Measurements from ENCODE around the gene WNT10A.

WNT10A gene

DNA sequence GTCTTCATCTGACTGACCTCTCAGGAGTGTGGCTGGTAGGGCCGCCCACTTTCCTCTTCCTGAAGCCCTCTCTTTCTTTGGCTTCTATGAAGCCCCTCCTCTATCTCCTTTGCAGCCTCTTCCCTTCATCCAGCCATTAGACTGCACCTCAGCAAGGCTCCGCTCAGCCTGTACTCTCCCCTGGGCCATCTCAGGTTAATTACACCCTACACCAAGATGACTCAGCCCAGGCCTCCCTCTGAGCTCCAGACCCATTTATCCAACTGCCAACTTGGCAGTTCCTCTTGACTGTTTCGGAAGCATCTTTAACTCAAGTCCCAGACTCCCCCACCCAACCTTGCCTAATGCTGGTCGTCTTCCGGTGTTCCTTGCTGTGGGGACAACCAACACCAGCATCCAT, 26.9 kb upstream of the WNT10A start:
- no peak for DNase-seq (ENCODE audit: extremely low read depth, low read depth)
- TF ChIP-seq, protein P1, sequence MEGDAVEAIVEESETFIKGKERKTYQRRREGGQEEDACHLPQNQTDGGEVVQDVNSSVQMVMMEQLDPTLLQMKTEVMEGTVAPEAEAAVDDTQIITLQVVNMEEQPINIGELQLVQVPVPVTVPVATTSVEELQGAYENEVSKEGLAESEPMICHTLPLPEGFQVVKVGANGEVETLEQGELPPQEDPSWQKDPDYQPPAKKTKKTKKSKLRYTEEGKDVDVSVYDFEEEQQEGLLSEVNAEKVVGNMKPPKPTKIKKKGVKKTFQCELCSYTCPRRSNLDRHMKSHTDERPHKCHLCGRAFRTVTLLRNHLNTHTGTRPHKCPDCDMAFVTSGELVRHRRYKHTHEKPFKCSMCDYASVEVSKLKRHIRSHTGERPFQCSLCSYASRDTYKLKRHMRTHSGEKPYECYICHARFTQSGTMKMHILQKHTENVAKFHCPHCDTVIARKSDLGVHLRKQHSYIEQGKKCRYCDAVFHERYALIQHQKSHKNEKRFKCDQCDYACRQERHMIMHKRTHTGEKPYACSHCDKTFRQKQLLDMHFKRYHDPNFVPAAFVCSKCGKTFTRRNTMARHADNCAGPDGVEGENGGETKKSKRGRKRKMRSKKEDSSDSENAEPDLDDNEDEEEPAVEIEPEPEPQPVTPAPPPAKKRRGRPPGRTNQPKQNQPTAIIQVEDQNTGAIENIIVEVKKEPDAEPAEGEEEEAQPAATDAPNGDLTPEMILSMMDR (IDR thresholded peaks at IDR 0.05; ENCODE audit: low read depth, low read length): no peak

DNA sequence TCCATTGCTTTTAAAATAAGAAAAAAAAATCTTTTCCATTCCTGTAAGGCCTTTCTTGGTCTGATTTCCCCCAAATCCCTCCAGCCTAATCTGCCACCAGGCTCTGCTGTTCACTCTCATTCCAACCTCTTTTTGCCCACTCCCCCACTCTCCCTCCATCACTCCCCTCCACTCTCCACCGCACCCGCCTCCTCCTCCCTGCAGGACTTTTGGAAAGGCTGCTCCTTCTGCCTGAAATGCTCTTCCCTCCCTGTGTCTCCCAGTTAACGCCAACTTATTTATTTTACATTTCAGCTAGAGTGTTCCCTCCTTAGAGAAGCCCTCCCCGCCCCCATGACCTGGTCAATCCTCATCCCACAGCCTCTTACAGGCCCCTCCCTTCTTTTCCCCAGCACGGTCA, 25.8 kb upstream of the WNT10A start:
- no peak for DNase-seq (ENCODE audit: extremely low read depth, low read depth)
- TF ChIP-seq, protein P1 (IDR thresholded peaks at IDR 0.05; ENCODE audit: low read depth, low read length): no peak

DNA sequence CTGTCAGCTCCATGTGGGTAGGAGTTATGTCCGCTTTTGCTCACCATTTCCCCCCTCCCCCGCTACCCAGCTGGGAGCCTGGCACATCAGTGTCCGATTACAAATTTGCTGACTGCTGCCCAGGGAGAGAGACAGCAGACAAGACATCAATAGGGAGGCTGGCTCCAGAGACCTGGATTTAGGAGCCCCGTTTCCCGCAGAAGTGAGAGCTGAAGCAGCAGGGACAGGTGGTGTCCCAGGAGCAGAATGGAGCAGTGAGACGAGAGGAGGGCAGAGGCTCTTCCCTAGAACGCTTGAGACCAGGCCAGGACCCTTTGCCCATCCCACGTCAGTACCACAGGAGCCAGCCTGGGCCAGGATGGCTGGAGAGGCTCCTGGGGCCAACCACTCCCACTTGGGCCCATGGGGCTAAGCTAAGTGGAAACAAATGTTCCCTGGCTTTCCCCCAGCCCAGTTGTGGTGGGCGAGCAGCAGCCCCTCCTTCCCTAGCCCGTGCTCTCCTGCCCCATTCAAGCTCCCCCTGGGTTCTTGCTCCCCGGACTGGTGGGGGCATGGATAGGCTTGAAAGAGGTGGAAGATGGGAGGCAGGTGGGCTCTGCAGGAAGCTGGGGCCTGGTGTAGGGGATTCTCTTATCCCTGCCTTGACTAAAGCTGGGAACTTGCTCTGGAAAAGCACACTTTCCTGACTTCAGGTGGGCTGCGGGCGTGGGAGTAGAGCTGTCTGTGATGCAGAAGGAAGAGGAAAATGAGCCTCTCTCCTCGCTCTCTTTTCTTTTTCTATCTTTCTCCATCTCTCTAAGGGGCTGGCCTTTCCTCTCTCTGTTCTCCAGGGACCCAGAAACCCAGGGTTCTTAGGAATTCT, 25.1 kb upstream of the WNT10A start:
- DNase-seq (ENCODE audit: extremely low read depth, low read depth): no peak
- TF ChIP-seq, protein P1 (IDR thresholded peaks at IDR 0.05; ENCODE audit: low read depth, low read length): no peak

DNA sequence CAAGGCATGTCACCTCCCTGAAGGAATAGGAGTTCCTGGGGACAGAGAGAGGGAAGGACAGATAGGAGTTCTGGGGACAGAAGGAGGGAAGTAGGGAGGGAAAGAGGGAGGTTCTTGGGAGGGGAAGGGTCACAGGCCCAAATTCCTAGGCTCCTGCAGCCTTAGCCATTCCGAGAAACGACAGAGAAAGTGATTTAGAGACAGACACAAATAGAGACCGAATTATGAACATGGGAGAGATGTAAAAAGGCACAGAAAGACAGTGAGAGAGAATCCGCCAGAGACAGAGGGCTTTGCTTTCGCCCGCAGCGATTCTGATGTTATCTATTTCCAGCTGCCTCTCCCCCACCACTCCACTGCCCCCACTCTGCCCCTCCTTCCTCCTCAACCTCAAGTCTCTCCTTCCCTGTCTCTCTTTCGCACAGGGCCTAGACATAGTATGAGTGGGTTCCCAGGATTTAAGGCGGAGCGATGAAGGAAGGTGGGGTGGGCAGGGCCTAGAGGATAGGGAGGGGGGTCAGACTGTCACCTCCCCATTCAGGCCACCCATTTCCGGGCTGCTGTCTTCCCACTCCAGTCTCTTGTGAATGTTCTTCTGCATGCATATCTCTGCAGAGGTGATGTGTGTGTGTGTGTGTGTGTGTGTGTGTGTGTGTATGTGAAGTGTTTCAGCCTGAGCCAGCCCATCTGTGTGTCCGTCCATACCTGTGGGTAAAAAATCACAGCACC, 24.3 kb upstream of the WNT10A start:
- no peak for DNase-seq (ENCODE audit: extremely low read depth, low read depth)
- TF ChIP-seq, protein P1 (IDR thresholded peaks at IDR 0.05; ENCODE audit: low read depth, low read length): no peak

DNA sequence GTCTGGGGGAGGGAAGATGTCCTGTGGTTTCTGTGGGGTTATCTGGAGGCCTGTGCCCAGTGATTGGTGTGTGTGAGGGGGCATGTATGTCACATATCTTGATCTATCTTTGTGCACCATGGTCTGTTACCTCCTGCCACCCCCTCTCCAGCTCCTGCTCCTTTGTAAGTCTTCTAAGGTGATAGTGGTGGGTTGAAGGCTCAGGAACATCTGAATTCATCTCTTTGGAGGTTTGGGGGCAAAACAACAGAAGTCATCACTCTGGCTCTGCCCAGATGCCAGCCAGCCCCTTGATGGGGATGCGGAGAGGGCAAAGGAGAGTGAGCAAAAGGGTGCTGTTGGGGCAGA, 23.8 kb upstream of the WNT10A start:
- TF ChIP-seq, protein P1 (IDR thresholded peaks at IDR 0.05; ENCODE audit: low read depth, low read length): no peak
- no peak for DNase-seq (ENCODE audit: extremely low read depth, low read depth)

DNA sequence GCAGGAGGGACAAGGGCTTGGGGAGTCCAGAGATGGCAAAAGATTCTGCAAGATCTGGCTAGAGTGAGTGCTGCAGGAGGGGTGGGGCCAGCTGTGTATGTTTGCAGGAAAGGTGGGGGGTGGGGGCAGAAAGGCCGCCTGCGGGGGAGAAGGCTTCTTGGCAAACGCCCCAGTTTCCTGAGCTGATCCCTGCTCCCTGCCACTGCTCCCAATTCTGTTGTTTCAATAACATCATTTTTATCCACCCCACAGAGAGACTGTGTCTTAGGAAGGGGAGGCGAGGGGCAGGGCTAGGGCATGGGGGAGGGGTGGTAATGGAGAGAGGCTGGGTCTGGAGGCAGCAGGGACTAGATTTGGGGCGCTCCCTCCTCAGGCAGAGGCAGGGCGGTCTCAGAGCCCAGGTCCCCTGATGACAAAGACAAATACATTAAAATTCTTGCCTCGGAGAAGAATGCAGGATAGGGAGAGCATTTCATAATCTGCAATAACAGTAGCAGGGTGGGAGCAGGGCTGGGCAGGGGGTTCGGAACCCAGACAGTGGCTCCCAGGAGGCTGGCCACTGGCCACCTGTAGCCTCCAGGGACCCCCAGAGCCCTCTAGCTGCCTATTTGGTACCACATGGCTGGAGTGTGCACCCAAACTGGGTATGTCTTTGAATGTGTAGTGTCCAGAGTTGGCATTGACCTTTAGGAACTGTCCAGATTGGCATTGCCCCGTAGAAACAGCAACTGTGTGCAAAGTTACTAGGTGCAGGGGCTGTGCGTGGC, 23.1 kb upstream of the WNT10A start:
- DNase-seq (ENCODE audit: extremely low read depth, low read depth): no peak
- TF ChIP-seq, protein P1 (IDR thresholded peaks at IDR 0.05; ENCODE audit: low read depth, low read length): no peak

DNA sequence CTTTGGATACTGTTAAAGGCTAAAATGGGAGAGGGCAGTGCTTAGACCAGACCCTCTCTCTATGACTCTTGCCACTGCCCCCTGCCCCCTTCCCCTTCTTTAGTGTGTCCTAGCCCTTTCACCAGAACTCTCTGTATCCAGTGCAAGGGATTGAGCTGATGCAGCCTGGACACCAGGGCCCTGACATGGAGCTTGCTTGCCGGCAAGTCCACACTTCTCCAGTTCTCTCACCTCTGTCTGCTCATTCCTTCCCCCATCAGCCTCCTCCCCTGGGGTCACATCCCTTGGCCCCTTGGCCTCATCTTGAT, 22.6 kb upstream of the WNT10A start:
- TF ChIP-seq, protein P1 (IDR thresholded peaks at IDR 0.05; ENCODE audit: low read depth, low read length): no peak
- DNase-seq (ENCODE audit: extremely low read depth, low read depth): no peak

All from AG09319 (cell line).